GM18507 (cell line): Measurements from ENCODE around the gene UMAD1.
"Not testable (repeated sequence)": the region's sequence is repeated elsewhere in the genome, so short reads cannot be mapped to it uniquely, and the experiment has no call there.

ENCODE experiments used
- DNase-seq: peaks from one replicate; pipeline ENCODE4 v3.0.0; 2011; ENCODE audit warnings: low read depth; ENCODE audit not compliant: insufficient read length; ENCODE audit errors: extremely low spot score
- FAIRE-seq: peaks from 2 replicates; lab custom pipeline; 2011; peaks lifted over from hg19 to GRCh38; lab: Jason Lieb, UNC

The UMAD1 gene

GRCh38 chr7:7815395-7815794 lies 174.8 kb downstream of the UMAD1 start:
- no peak for DNase-seq
- FAIRE-seq = no peak

GRCh38 chr7:7816084-7816483 lies 175.5 kb downstream of the UMAD1 start:
- peak; percentile 98 for FAIRE-seq
- no peak for DNase-seq

- FAIRE-seq (no peak), DNase-seq (no peak)
Observed at GRCh38 chr7:7816816-7817536, 176.4 kb downstream of the UMAD1 start.

- DNase-seq (no peak), FAIRE-seq (peak; percentile 56)
Observed at GRCh38 chr7:7817748-7818147, 177.2 kb downstream of the UMAD1 start.

- FAIRE-seq = peak; percentile 41
- not testable (repeated sequence) for DNase-seq
Observed at GRCh38 chr7:7818179-7818578, 177.6 kb downstream of the UMAD1 start.

GRCh38 chr7:7819442-7820247 lies 179.1 kb downstream of the UMAD1 start:
- peak; percentile 88 for FAIRE-seq

GRCh38 chr7:7820409-7820808 lies 179.9 kb downstream of the UMAD1 start:
- DNase-seq (no peak), FAIRE-seq (no peak)

More at GRCh38 chr7:7819442-7820247, 179.1 kb downstream of the UMAD1 start:
- no peak for DNase-seq

GRCh38 chr7:7820939-7821338 lies 180.4 kb downstream of the UMAD1 start:
- FAIRE-seq = peak; percentile 91
- no peak for DNase-seq

GRCh38 chr7:7821517-7821916 lies 181.0 kb downstream of the UMAD1 start:
- no peak for FAIRE-seq

GRCh38 chr7:7825294-7825693 lies 184.7 kb downstream of the UMAD1 start:
- not testable (repeated sequence) for FAIRE-seq, DNase-seq

More at GRCh38 chr7:7821517-7821916, 181.0 kb downstream of the UMAD1 start:
- no peak for DNase-seq

- no peak for FAIRE-seq
- no peak for DNase-seq
Observed at GRCh38 chr7:7829667-7830066, 189.1 kb downstream of the UMAD1 start.

GRCh38 chr7:7830122-7830878 lies 189.7 kb downstream of the UMAD1 start:
- DNase-seq (no peak), FAIRE-seq (no peak)

- no peak for FAIRE-seq
Observed at GRCh38 chr7:7832518-7832917, 192.0 kb downstream of the UMAD1 start.

GRCh38 chr7:7834761-7835160 lies 194.2 kb downstream of the UMAD1 start:
- no peak for DNase-seq
- no peak for FAIRE-seq

More at GRCh38 chr7:7832518-7832917, 192.0 kb downstream of the UMAD1 start:
- DNase-seq = no peak

- FAIRE-seq (no peak), DNase-seq (no peak)
Observed at GRCh38 chr7:7841027-7841426, 200.5 kb downstream of the UMAD1 start.

- DNase-seq = no peak
- no peak for FAIRE-seq
Observed at GRCh38 chr7:7843240-7843639, 202.7 kb downstream of the UMAD1 start.

GRCh38 chr7:7843972-7844371 lies 203.4 kb downstream of the UMAD1 start:
- DNase-seq (no peak), FAIRE-seq (no peak)

GRCh38 chr7:7848246-7848645 lies 207.7 kb downstream of the UMAD1 start:
- DNase-seq (no peak), FAIRE-seq (peak; percentile 83)

- no peak for DNase-seq
- FAIRE-seq = no peak
Observed at GRCh38 chr7:7848892-7849291, 208.3 kb downstream of the UMAD1 start.

- no peak for DNase-seq
- no peak for FAIRE-seq
Observed at GRCh38 chr7:7850150-7850549, 209.6 kb downstream of the UMAD1 start.
